MV-4-11 (cell line): ENCODE measurements around the gene AGTR1.
"Not testable (repeated sequence)": the region's sequence is repeated elsewhere in the genome, so short reads cannot be mapped to it uniquely, and the experiment has no call there.

Experiments used
- DNase-seq: peaks from one replicate; lab custom pipeline; 2025; lab: John Stamatoyannopoulos, UW

AGTR1 gene

GRCh38 chr3:148758303-148758884 lies 60.7 kb downstream of the AGTR1 start:
- DNase-seq, result no peak

- peak; percentile 87 for DNase-seq
Observed at GRCh38 chr3:148759430-148759829, 61.7 kb downstream of the AGTR1 start.

- DNase-seq, result no peak
Observed at GRCh38 chr3:148763156-148763680, 65.5 kb downstream of the AGTR1 start.

- no peak for DNase-seq
Observed at GRCh38 chr3:148763986-148764935, 66.6 kb downstream of the AGTR1 start.

- DNase-seq, result no peak
Observed at GRCh38 chr3:148772361-148772760, 74.7 kb downstream of the AGTR1 start.

GRCh38 chr3:148772835-148773234 lies 75.1 kb downstream of the AGTR1 start:
- DNase-seq, result no peak

GRCh38 chr3:148773805-148774204 lies 76.1 kb downstream of the AGTR1 start:
- DNase-seq, result no peak

- peak; percentile 62 for DNase-seq
Observed at GRCh38 chr3:148778926-148779325, 81.2 kb downstream of the AGTR1 start.

- DNase-seq, result peak; percentile 78
Observed at GRCh38 chr3:148785026-148785425, 87.3 kb downstream of the AGTR1 start.

- not testable (repeated sequence) for DNase-seq
Observed at GRCh38 chr3:148786159-148786558, 88.5 kb downstream of the AGTR1 start.

GRCh38 chr3:148789146-148789545 lies 91.4 kb downstream of the AGTR1 start:
- no peak for DNase-seq

- no peak for DNase-seq
Observed at GRCh38 chr3:148789906-148790305, 92.2 kb downstream of the AGTR1 start.

- no peak for DNase-seq
Observed at GRCh38 chr3:148790370-148790769, 92.7 kb downstream of the AGTR1 start.

GRCh38 chr3:148790851-148791735 lies 93.4 kb downstream of the AGTR1 start:
- DNase-seq, result peak; percentile 45

- DNase-seq, result no peak
Observed at GRCh38 chr3:148791920-148792319, 94.2 kb downstream of the AGTR1 start.

GRCh38 chr3:148792516-148792915 lies 94.8 kb downstream of the AGTR1 start:
- no peak for DNase-seq
